Fibroblast of pulmonary artery (primary cell): Measurements from ENCODE around the gene APBA1.

ENCODE experiments used
- DNase-seq: peaks from one replicate; pipeline ENCODE4 v3.0.0-alpha.2; 2010; ENCODE audit warnings: low read depth
- H3K4me3 ChIP-seq: replicated peaks from 2 replicates; pipeline ENCODE4 v1.5.1; 2011; ENCODE audit warnings: low read depth, mild to moderate bottlenecking, control low read depth, low read length, moderate library complexity
- CTCF ChIP-seq: IDR thresholded peaks from 2 replicates; pipeline ENCODE4 v1.5.1; 2011; ENCODE audit warnings: mild to moderate bottlenecking, control low read depth, low read length, inconsistent platforms; ENCODE audit errors: missing control alignments

Gene APBA1

GRCh38 chr9:69671879-69672595, at the start of gene APBA1:
Gene APBA1, minus strand, starts transcription at chr9:69672371.
- TF ChIP-seq CTCF = no peak
- peak; percentile 60 for DNase-seq
- peak within 1 kb of the TSS; percentile 71 for H3K4me3 ChIP-seq

GRCh38 chr9:69719983-69720382, 47.8 kb upstream of the APBA1 start:
- no peak for DNase-seq
- H3K4me3 ChIP-seq = no peak overlapping the region
- no peak for TF ChIP-seq CTCF

GRCh38 chr9:69719367-69719766, 47.2 kb upstream of the APBA1 start:
- peak; percentile 54 for DNase-seq
- TF ChIP-seq CTCF = no peak
- no peak overlapping the region for H3K4me3 ChIP-seq

GRCh38 chr9:69718218-69718617, 46.0 kb upstream of the APBA1 start:
- no peak for DNase-seq
- no peak overlapping the region for H3K4me3 ChIP-seq
- no peak for TF ChIP-seq CTCF

- no peak overlapping the region for H3K4me3 ChIP-seq
- DNase-seq = no peak
- TF ChIP-seq CTCF = no peak
Measured at GRCh38 chr9:69715825-69716224, 43.7 kb upstream of the APBA1 start.

GRCh38 chr9:69715096-69715495, 42.9 kb upstream of the APBA1 start:
- no peak for TF ChIP-seq CTCF
- no peak for DNase-seq
- H3K4me3 ChIP-seq = no peak overlapping the region

GRCh38 chr9:69697475-69697874, 25.3 kb upstream of the APBA1 start:
- DNase-seq = no peak
- H3K4me3 ChIP-seq = no peak overlapping the region
- TF ChIP-seq CTCF = no peak
